GM12878 (cell line): ENCODE measurements around the gene ARID4B. TPM values are rescaled to one million over a fixed set of nuclear protein-coding genes. Genes with fewer than 3 reads are reported as not detected.

Experiments
- E4F1 ChIP-seq: fragments of 450-650 bp; IDR thresholded peaks from 2 replicates; pipeline ENCODE4 v1.6.1; 2018; ENCODE audit warnings: borderline replicate concordance, mild to moderate bottlenecking; ENCODE audit not compliant: partially characterized antibody
- MTA3 ChIP-seq: IDR thresholded peaks from 2 replicates; pipeline ENCODE4 v1.6.1; 2012; ENCODE audit warnings: low read length, inconsistent platforms, borderline replicate concordance
- NBN ChIP-seq: fragments of 450-650 bp; IDR thresholded peaks from 2 replicates; pipeline ENCODE4 v1.6.1; 2016
- PAX5 ChIP-seq: IDR thresholded peaks from 2 replicates; pipeline ENCODE4 v1.6.1; 2011; ENCODE audit warnings: low read depth, low read length, borderline replicate concordance
- RAD51 ChIP-seq: fragments of 450-650 bp; IDR thresholded peaks from 2 replicates; pipeline ENCODE4 v1.6.1; 2016; ENCODE audit warnings: moderate library complexity, mild to moderate bottlenecking, inconsistent platforms
- WRNIP1 ChIP-seq: IDR thresholded peaks from 2 replicates; pipeline ENCODE4 v1.6.1; 2011; ENCODE audit warnings: low read depth, low read length, improper control_type of control experiment, borderline replicate concordance
- ZNF384 ChIP-seq: IDR thresholded peaks from 2 replicates; pipeline ENCODE4 v1.6.1; 2012; ENCODE audit warnings: low read depth, mild to moderate bottlenecking, low read length, improper control_type of control experiment, borderline replicate concordance
- ZNF592 ChIP-seq: fragments of 450-650 bp; IDR thresholded peaks from 2 replicates; pipeline ENCODE4 v1.6.1; 2017; ENCODE audit warnings: mild to moderate bottlenecking, moderate library complexity
- ZZZ3 ChIP-seq: IDR thresholded peaks from 2 replicates; pipeline ENCODE4 v1.6.1; 2011; ENCODE audit warnings: low read depth; ENCODE audit not compliant: control insufficient read depth, insufficient read length
- polyA plus RNA-seq, 11 experiments: library from polyadenylated mRNA; depleted of rRNA in 4 of 11; unstranded in 6 of 11; stranded (reverse) in 5 of 11; fragments of >200 nt; fragmentation: Nextera tagmentation in 4 of 11; fragmentation: Illumina TruSeq in 1 of 11; extraction: Ambion mirVana in 4 of 11; extraction: Trizol in 1 of 11; gene quantifications; 1 replicate in 1 of 11; 2 replicates in 10 of 11; pipeline versions ENCODE4 v1.2.1 to v1.2.3, GENCODE V29; 2011 to 2016; ENCODE audit warnings: inconsistent platforms in 2 of 11, missing spikeins in 2 of 11, low read depth in 1 of 11
- total RNA-seq, 4 experiments: library from RNA; depleted of rRNA in 3 of 4; stranded (reverse); fragments of >200 nt in 3 of 4; fragmentation: Illumina TruSeq in 1 of 4; extraction: Trizol in 1 of 4; gene quantifications; 2 replicates each; pipeline versions ENCODE4 v1.2.1 to v1.2.3, GENCODE V29; 2013 to 2021

ARID4B gene
- total and polyA plus RNA-seq, 10 of the 15 experiments (the other 5 are each of a cell fraction or from before 2014, with no cell fraction given): 13.6 to 39.1 (median 28.0) TPM

GRCh38 chr1:235367000-235367908 lies 39.3 kb upstream of the ARID4B start, which contains the start of gene TBCE (continued):
- peak; percentile 72 for TF ChIP-seq RAD51
- TF ChIP-seq WRNIP1: no peak
- TF ChIP-seq PAX5: no peak
- no peak for TF ChIP-seq MTA3
- TF ChIP-seq E4F1: peak; percentile 61
- peak; percentile 67; the same call in 1 of the 2 replicates for TF ChIP-seq NBN
- no peak for TF ChIP-seq ZZZ3
- TF ChIP-seq ZNF592: no peak
- peak; percentile 61; the same call in 1 of the 2 replicates for TF ChIP-seq ZNF384
